K562 (cell line): ENCODE measurements around the gene TNN. TPM values are rescaled to one million over a fixed set of nuclear protein-coding genes. Genes with fewer than 3 reads are reported as not detected.

Experiments
- NELFE ChIP-seq: IDR thresholded peaks from 2 replicates; pipeline ENCODE4 v1.6.1; 2011; ENCODE audit warnings: mild to moderate bottlenecking; ENCODE audit not compliant: insufficient read depth, insufficient read length
- SAFB2 ChIP-seq: fragments of 200-400 bp; formaldehyde crosslinking; IDR thresholded peaks from 2 replicates; pipeline ENCODE4 v1.6.1; 2018; ENCODE audit warnings: borderline replicate concordance, low read length, low read depth, moderate library complexity; ENCODE audit not compliant: severe bottlenecking
- ZNF280A ChIP-seq: fragments of 450-650 bp; IDR thresholded peaks from 2 replicates; pipeline ENCODE4 v1.6.1; 2018; ENCODE audit warnings: mild to moderate bottlenecking, low read depth; ENCODE audit not compliant: partially characterized antibody
- ZNF592 ChIP-seq: fragments of 450-650 bp; IDR thresholded peaks from 2 replicates; pipeline ENCODE4 v1.6.1; 2017; ENCODE audit warnings: antibody characterized with exemption, mild to moderate bottlenecking
- polyA plus RNA-seq, 8 experiments: library from polyadenylated mRNA; depleted of rRNA in 4 of 8; stranded (reverse) in 5 of 8; unstranded in 3 of 8; fragments of >200 nt; fragmentation: Nextera tagmentation in 2 of 8; fragmentation: Illumina TruSeq in 1 of 8; extraction: Ambion mirVana in 2 of 8; extraction: Trizol in 1 of 8; gene quantifications; 2 replicates each; pipeline versions ENCODE4 v1.2.1 to v1.2.3, GENCODE V29; 2011 to 2014; ENCODE audit warnings: inconsistent platforms in 1 of 8, missing spikeins in 1 of 8
- total RNA-seq, 7 experiments: library from RNA; depleted of rRNA in 6 of 7; stranded (reverse); fragments of >200 nt in 6 of 7; fragmentation: Illumina TruSeq in 2 of 7; extraction: Trizol in 2 of 7; gene quantifications; 2 replicates each; pipeline versions ENCODE4 v1.2.1 to v1.2.3, GENCODE V29; 2011 to 2021; ENCODE audit warnings: low replicate concordance in 1 of 7
- TF ChIP-seq, protein P1 (sequence below): fragments of 250-450 bp; sonication (Bioruptor Pico); IDR thresholded peaks from 2 replicates; pipeline ENCODE4 v1.5.0; 2022; ENCODE audit warnings: mild to moderate bottlenecking
- TF ChIP-seq, protein P2 (sequence below), 2 experiments: fragments of 450-650 bp in 1 of 2; sonication (generic) in 1 of 2; formaldehyde crosslinking in 1 of 2; IDR thresholded peaks; 2 replicates each; pipeline versions ENCODE4 v1.7.1 to v1.9.0; 2016 to 2022; ENCODE audit warnings: inconsistent platforms in 1 of 2, mild to moderate bottlenecking in 1 of 2, missing genetic modification reagents in 1 of 2

Gene TNN
- total and polyA plus RNA-seq, 9 of the 15 experiments (the other 6 are each of a cell fraction or from before 2014, with no cell fraction given) = 0.01 to 0.09 (median 0.07) TPM; not detected in 4

DNA sequence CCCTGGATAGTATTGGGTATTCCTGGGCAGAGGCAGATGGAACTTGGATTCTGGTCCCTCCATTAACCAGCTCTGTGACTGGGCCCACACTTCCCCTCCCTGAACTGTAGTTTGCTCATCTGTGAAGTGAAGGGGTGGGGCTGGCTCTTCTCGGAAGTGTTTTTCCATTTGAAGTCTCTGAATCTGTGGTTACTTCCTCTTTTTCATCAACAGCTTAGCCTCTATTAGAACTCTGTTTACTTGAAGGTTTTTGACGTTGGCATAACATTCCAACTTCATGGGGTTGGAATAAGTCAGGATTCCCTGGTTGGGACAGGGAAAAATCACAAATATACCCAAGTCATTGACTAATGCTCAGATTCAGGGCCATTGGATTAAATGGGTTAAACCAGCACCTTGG, 121.3 kb downstream of the TNN start (continued):
- TF ChIP-seq ZNF592 (0 out of 2 replicates have a peak, but pooled peaks have one; percentile 61), NELFE (no peak), ZNF280A (no peak), SAFB2 (no peak)
- TF ChIP-seq, protein P1, sequence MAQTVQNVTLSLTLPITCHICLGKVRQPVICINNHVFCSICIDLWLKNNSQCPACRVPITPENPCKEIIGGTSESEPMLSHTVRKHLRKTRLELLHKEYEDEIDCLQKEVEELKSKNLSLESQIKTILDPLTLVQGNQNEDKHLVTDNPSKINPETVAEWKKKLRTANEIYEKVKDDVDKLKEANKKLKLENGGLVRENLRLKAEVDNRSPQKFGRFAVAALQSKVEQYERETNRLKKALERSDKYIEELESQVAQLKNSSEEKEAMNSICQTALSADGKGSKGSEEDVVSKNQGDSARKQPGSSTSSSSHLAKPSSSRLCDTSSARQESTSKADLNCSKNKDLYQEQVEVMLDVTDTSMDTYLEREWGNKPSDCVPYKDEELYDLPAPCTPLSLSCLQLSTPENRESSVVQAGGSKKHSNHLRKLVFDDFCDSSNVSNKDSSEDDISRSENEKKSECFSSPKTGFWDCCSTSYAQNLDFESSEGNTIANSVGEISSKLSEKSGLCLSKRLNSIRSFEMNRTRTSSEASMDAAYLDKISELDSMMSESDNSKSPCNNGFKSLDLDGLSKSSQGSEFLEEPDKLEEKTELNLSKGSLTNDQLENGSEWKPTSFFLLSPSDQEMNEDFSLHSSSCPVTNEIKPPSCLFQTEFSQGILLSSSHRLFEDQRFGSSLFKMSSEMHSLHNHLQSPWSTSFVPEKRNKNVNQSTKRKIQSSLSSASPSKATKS (CRISPR knock-in tag) = no peak
- TF ChIP-seq, protein P2, sequence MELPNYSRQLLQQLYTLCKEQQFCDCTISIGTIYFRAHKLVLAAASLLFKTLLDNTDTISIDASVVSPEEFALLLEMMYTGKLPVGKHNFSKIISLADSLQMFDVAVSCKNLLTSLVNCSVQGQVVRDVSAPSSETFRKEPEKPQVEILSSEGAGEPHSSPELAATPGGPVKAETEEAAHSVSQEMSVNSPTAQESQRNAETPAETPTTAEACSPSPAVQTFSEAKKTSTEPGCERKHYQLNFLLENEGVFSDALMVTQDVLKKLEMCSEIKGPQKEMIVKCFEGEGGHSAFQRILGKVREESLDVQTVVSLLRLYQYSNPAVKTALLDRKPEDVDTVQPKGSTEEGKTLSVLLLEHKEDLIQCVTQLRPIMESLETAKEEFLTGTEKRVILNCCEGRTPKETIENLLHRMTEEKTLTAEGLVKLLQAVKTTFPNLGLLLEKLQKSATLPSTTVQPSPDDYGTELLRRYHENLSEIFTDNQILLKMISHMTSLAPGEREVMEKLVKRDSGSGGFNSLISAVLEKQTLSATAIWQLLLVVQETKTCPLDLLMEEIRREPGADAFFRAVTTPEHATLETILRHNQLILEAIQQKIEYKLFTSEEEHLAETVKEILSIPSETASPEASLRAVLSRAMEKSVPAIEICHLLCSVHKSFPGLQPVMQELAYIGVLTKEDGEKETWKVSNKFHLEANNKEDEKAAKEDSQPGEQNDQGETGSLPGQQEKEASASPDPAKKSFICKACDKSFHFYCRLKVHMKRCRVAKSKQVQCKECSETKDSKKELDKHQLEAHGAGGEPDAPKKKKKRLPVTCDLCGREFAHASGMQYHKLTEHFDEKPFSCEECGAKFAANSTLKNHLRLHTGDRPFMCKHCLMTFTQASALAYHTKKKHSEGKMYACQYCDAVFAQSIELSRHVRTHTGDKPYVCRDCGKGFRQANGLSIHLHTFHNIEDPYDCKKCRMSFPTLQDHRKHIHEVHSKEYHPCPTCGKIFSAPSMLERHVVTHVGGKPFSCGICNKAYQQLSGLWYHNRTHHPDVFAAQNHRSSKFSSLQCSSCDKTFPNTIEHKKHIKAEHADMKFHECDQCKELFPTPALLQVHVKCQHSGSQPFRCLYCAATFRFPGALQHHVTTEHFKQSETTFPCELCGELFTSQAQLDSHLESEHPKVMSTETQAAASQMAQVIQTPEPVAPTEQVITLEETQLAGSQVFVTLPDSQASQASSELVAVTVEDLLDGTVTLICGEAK (IDR thresholded peaks at IDR 0.05) = 0 out of 2 replicates have a peak, but pooled peaks have one; percentile 20
- TF ChIP-seq, protein P2 (CRISPR knock-in tag; IDR thresholded peaks at IDR 0.05) = no peak
